Keratinocyte (primary cell): ENCODE results near the gene YY1. TPM values are rescaled to one million over a fixed set of nuclear protein-coding genes. Genes with fewer than 3 reads are reported as not detected.

ENCODE experiments used
- DNase-seq: peaks from one replicate; pipeline ENCODE4 v3.0.0-alpha.2; 2011; ENCODE audit warnings: low read depth, missing footprints, low spot score
- FAIRE-seq: peaks from 2 replicates; lab custom pipeline; 2011; peaks lifted over from hg19 to GRCh38; lab: Jason Lieb, UNC
- H2AFZ ChIP-seq: 2 replicates; pipeline ENCODE4 v1.6.0; 2012; ENCODE audit warnings: low read length, control low read depth, inconsistent platforms; ENCODE audit not compliant: control insufficient read depth
- H3K27ac ChIP-seq: 2 replicates; pipeline ENCODE4 v1.5.1; 2011; ENCODE audit warnings: low read length; ENCODE audit not compliant: control insufficient read depth, insufficient read depth
- H3K27me3 ChIP-seq: 3 replicates; pipeline ENCODE4 v1.6.0; 2011; ENCODE audit warnings: low read length; ENCODE audit not compliant: control insufficient read depth, insufficient read depth; ENCODE audit errors: extremely low read depth
- H3K36me3 ChIP-seq, 2 experiments: 2 replicates in 1 of 2; 3 replicates in 1 of 2; pipeline ENCODE4 v1.5.1; 2011; ENCODE audit warnings: low read length in 2 of 2, mild to moderate bottlenecking in 1 of 2; ENCODE audit not compliant: control insufficient read depth in 2 of 2, insufficient read depth in 2 of 2; ENCODE audit errors: extremely low read depth in 1 of 2
- H3K4me1 ChIP-seq: 3 replicates; pipeline ENCODE4 v1.5.1; 2011; ENCODE audit warnings: low read length; ENCODE audit not compliant: control insufficient read depth, insufficient read depth; ENCODE audit errors: extremely low read depth
- H3K4me2 ChIP-seq: 3 replicates; pipeline ENCODE4 v1.6.0; 2011; ENCODE audit warnings: low read depth, low read length; ENCODE audit not compliant: control insufficient read depth, insufficient read depth; ENCODE audit errors: extremely low read depth
- H3K4me3 ChIP-seq, 3 experiments: fragments of 200-600 bp in 1 of 3; sonication (generic) in 1 of 3; 2 replicates in 2 of 3; 3 replicates in 1 of 3; pipeline ENCODE4 v1.5.1; 2011 to 2016; ENCODE audit warnings: low read length in 3 of 3, mild to moderate bottlenecking in 3 of 3, control low read depth in 2 of 3, inconsistent platforms in 1 of 3, low read depth in 1 of 3, mixed read lengths in 1 of 3, mixed run types in 1 of 3, moderate library complexity in 1 of 3; ENCODE audit not compliant: control insufficient read depth in 2 of 3, insufficient read depth in 2 of 3; ENCODE audit errors: extremely low read depth in 1 of 3
- H3K79me2 ChIP-seq: 2 replicates; pipeline ENCODE4 v1.6.0; 2012; ENCODE audit warnings: low read length; ENCODE audit not compliant: control insufficient read depth, insufficient read depth
- H3K9ac ChIP-seq: 3 replicates; pipeline ENCODE4 v1.6.0; 2011; ENCODE audit warnings: low read length; ENCODE audit not compliant: control insufficient read depth, insufficient read depth; ENCODE audit errors: extremely low read depth
- H3K9me1 ChIP-seq: 3 replicates; pipeline ENCODE4 v1.6.0; 2011; ENCODE audit warnings: low read length; ENCODE audit not compliant: control insufficient read depth, insufficient read depth; ENCODE audit errors: extremely low read depth
- H3K9me3 ChIP-seq: 2 replicates; pipeline ENCODE4 v1.5.1; 2012; ENCODE audit warnings: low read depth, low read length; ENCODE audit not compliant: control insufficient read depth
- H4K20me1 ChIP-seq: 3 replicates; pipeline ENCODE4 v1.6.0; 2011; ENCODE audit warnings: low read length; ENCODE audit not compliant: control insufficient read depth, insufficient read depth; ENCODE audit errors: extremely low read depth
- CTCF ChIP-seq, 3 experiments: IDR thresholded peaks in 1 of 3; conservative IDR thresholded peaks in 1 of 3; optimal IDR thresholded peaks in 1 of 3; 2 replicates in 2 of 3; 3 replicates in 1 of 3; pipeline versions ENCODE3 to v1.5.1; 2011; ENCODE audit warnings: low read length in 3 of 3, mild to moderate bottlenecking in 3 of 3, moderate library complexity in 2 of 3, control low read depth in 1 of 3, inconsistent platforms in 1 of 3; ENCODE audit not compliant: insufficient read depth in 2 of 3; ENCODE audit errors: extremely low read depth in 1 of 3
- EZH2 ChIP-seq: IDR thresholded peaks from one replicate; pipeline ENCODE4 v1.6.1; 2012; ENCODE audit warnings: inconsistent platforms, mild to moderate bottlenecking, low read length, moderate library complexity
- dilution Hi-C: fragments of 300-500 bp; cut with MboI; formaldehyde crosslinking; loops from one replicate; pipeline ENCODE4 v1.7.0; 2020; ENCODE audit warnings: low sequenced_read_pairs; ENCODE audit not compliant: extremely low pct_ligation_motif_present
- polyA plus RNA-seq, 5 experiments: library from polyadenylated mRNA; depleted of rRNA in 3 of 5; stranded (reverse) in 3 of 5; stranded (forward) in 1 of 5; unstranded in 1 of 5; fragments of >200 nt; gene quantifications; 1 replicate in 1 of 5; 2 replicates in 3 of 5; 3 replicates in 1 of 5; pipeline versions ENCODE4 v1.2.1 to v1.2.3, GENCODE V29; 2011 to 2012; ENCODE audit warnings: missing spikeins in 2 of 5, low read depth in 1 of 5, low replicate concordance in 1 of 5

YY1 gene
- polyA plus RNA-seq, 1 donor (not counting 4 experiments of a cell fraction or from before 2014, with no cell fraction given) = 65.6 TPM

- no peaks in the 10 kb centered on the region for H3K36me3 ChIP-seq
- no peak overlapping the region for H3K9ac ChIP-seq
- no peaks in the 10 kb centered on the region for H4K20me1 ChIP-seq
- no peaks in the 10 kb centered on the region for H3K79me2 ChIP-seq
- no peaks in the 10 kb centered on the region for H3K27me3 ChIP-seq
- H3K27ac ChIP-seq = no peak overlapping the region
- DNase-seq = no peak
- dilution Hi-C loops = no loop called here
- H3K4me1 ChIP-seq = peaks cover 10% of the 10 kb centered on the region
- H3K4me2 ChIP-seq = no peak overlapping the region
- H3K4me3 ChIP-seq = no peak overlapping the region
- no peaks in the 10 kb centered on the region for H3K9me1 ChIP-seq
- FAIRE-seq = no peak
- H2AFZ ChIP-seq = no peak overlapping the region
- H3K9me3 ChIP-seq = no peaks in the 10 kb centered on the region
- TF ChIP-seq CTCF (optimal IDR thresholded peaks at IDR 0.05 in 1 of 3, IDR thresholded peaks at IDR 0.05 in 1 of 3, conservative IDR thresholded peaks at IDR 0.05 in 1 of 3; ENCODE audit: extremely low read depth in 1 of 3, insufficient read depth in 2 of 3, low read length in 3 of 3) (no peak), EZH2 (no peak)
These were observed 74.0 kb downstream of the YY1 start for GRCh38 chr14:100312877-100313400.

GRCh38 chr14:100313464-100314230 is 74.7 kb downstream of the YY1 start:
- Histone ChIP-seq H3K4me1 (peaks cover 10% of the 10 kb centered on the region), H3K27ac (no peak overlapping the region)

More at GRCh38 chr14:100313464-100314230, 74.7 kb downstream of the YY1 start:
- Histone ChIP-seq H3K36me3 (no peaks in the 10 kb centered on the region), H4K20me1 (no peaks in the 10 kb centered on the region), H2AFZ (peak overlapping the region; percentile 39), H3K9me3 (no peaks in the 10 kb centered on the region), H3K9ac (no peak overlapping the region), H3K27me3 (no peaks in the 10 kb centered on the region), H3K4me2 (no peak overlapping the region), H3K9me1 (no peaks in the 10 kb centered on the region), H3K4me3 (no peak overlapping the region), H3K79me2 (no peaks in the 10 kb centered on the region)
- FAIRE-seq = no peak
- no peak for DNase-seq
- TF ChIP-seq EZH2 = no peak
- no peak for TF ChIP-seq CTCF (optimal IDR thresholded peaks at IDR 0.05 in 1 of 3, IDR thresholded peaks at IDR 0.05 in 1 of 3, conservative IDR thresholded peaks at IDR 0.05 in 1 of 3; ENCODE audit: extremely low read depth in 1 of 3, insufficient read depth in 2 of 3, low read length in 3 of 3)
- dilution Hi-C loops = no loop called here
